Ramos (cell line): ENCODE data around the gene ZNF670.

Experiments
- in situ Hi-C: fragments of 300-500 bp; cut with MboI; formaldehyde crosslinking; loops from one replicate; pipeline ENCODE4 v1.14.3; 2022; ENCODE audit warnings: low sequenced_read_pairs; ENCODE audit not compliant: unreplicated experiment

The ZNF670 gene

GRCh38 chr1:247104965-247105364 is 26.4 kb upstream of the ZNF670 start:
- in situ Hi-C loops, result no loop called here

GRCh38 chr1:247103859-247104591 is 25.4 kb upstream of the ZNF670 start, which contains the start of gene ZNF669:
Gene ZNF669 (minus strand): TSS chr1:247104356. CDS start chr1:247104199, 157 bp downstream.
- in situ Hi-C loops, result no loop called here

DNA sequence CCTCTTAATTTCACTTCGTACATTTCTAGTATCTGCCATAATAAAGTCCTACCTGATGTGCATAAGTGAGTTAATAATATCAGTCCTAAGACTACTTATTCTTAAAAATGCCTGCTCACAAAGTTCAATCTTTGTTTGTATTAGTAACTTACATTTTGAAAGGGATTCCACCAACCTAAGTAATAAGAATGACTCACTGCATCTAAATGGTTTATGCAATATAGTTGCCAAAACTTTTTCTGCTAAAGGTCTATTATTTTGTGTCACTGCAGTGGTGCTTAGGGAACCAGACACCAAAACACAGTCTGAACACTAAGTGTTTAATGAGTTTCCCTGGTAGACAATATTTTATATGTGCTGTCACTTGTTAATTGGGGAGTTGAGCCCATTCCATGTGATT is 23.8 kb upstream of the ZNF670 start:
- in situ Hi-C loops, result no loop called here

DNA sequence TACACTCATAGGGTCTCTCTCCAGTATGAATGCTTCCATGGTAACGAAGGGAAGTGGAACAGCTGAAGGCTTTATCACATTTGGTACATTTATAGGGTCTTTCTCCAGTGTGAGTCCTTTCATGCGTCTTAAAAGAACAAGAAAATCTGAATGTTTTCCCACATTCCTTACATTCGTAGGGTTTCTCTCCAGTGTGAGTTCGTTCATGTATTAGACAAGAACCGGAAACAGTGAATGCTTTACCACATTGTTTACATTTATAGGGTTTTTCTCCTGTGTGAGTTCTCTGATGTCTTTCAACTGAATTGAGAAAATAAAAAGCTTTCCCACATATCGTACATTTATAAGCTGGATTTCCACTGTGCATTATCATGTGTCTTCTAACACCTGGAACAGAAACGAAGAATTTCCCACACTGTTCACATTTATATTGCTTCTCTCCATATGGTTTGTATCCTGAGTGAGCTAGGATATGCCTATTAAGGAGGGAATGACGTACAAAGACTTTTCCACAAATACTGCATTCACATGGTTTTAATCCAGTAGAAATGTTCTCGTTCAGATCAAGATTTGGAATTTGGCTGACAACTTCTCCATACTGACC is 22.2 kb upstream of the ZNF670 start:
- in situ Hi-C loops, result no loop called here

- in situ Hi-C loops, result no loop called here
Observed at GRCh38 chr1:247096958-247097357, 18.3 kb upstream of the ZNF670 start.

DNA sequence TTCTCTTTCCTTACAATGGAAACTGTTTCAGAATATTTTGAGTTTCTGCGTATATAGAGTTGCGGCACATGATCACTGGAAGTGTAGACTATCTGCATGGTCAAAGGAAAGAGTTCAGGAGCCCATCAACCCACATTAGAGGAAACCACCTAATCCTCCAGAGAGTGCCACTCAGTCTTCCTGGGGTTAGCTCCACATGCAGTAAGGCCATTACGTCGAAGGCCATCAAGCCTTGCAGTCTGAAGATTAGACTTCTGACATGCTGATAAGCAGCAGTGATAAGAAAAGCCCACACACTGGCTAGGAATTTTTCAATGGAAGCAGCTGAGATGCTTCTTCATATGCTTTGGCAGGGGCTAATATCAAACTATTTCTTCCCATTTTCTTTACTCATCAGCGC is 17.9 kb upstream of the ZNF670 start:
- in situ Hi-C loops, result no loop called here

- in situ Hi-C loops, result no loop called here
Observed at GRCh38 chr1:247096112-247096511, 17.5 kb upstream of the ZNF670 start.

GRCh38 chr1:247090455-247090854 is 11.8 kb upstream of the ZNF670 start:
- in situ Hi-C loops, result no loop called here

GRCh38 chr1:247089616-247090375 is 11.2 kb upstream of the ZNF670 start:
- in situ Hi-C loops, result no loop called here

DNA sequence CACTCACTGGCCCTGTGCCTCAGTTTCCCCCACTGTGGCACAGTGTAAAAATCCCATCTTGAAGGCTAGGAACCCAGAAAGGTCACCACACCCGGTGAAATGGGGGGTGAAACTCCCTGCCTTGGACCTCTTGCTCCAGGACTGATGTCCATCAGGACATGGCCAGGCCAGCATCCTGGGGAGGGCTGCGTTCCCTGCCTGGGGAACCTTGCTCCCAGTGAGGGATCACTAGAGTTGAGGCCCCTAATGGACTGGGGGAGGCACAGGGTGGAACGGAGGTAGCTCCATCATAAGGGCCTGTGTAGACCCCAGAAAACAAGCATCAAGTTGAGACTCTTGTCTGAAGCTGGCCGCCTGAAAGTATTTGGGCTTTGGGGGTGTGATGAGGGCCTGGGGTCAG is 10.4 kb upstream of the ZNF670 start:
- in situ Hi-C loops, result no loop called here

DNA sequence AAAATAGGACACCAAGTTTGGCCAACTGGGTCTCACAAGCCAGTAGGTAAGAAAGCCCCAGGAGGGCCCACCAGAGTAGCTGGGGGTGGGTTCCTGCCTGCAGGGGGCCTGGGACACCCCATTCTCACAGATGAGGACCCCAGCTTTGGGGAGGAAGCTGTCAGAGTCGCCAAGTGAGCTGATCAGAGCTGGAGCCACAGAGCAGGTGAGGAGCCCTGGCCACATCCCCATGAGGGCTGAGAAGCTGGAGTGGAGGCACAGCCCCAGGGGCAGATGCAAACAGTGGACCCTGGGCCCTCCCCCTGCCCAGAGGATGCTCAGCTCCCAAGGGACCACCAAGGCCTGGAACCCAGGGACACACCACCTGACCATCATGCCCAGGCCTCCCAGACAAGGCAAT is 8.6 kb upstream of the ZNF670 start:
- in situ Hi-C loops, result no loop called here

DNA sequence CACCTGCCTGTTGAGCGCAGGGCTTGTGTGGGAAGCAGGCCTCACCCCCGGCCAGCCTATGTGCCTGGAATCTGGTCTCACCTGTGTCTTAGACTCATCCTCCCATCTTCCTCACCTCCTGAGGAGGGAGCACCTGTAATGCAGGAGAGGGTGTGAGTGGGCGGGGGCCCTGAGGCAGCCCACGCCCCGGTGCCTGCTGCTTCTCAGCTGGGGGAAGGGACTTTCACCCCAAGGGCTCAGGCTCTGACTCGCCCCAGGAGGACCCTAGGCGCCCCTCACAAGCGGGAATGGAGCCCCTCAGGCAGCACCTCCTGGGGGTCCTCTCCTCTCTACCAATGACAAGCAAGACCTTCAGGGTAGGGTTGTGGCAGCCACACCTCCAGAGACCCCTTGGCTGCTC is 6.7 kb upstream of the ZNF670 start:
- in situ Hi-C loops, result no loop called here

GRCh38 chr1:247084771-247085170 is 6.2 kb upstream of the ZNF670 start:
- in situ Hi-C loops, result no loop called here

GRCh38 chr1:247079141-247079874 is 697 bp upstream of the ZNF670 start:
- in situ Hi-C loops, result no loop called here

- in situ Hi-C loops, result no loop called here
Observed at GRCh38 chr1:247077876-247078257, 744 bp downstream of the ZNF670 start.

DNA sequence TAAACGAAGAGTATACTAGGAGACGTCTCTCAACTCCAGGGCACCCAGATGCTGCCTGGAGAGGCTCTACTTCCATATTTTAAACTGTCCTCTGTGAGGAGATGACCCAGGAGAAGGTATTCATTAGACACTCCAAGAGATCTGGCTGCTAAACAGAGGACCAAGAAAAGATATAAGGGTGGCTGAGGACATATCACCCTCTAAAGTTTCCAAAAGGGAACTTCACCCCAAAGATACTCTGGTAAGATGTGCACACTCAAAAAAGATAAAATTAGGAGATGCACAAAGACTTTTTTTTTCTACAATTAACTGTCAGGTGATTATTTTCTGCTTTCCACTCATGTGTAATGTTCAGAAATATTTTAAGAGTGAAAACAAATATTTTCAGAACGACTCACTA is 1.4 kb downstream of the ZNF670 start:
- in situ Hi-C loops, result no loop called here

DNA sequence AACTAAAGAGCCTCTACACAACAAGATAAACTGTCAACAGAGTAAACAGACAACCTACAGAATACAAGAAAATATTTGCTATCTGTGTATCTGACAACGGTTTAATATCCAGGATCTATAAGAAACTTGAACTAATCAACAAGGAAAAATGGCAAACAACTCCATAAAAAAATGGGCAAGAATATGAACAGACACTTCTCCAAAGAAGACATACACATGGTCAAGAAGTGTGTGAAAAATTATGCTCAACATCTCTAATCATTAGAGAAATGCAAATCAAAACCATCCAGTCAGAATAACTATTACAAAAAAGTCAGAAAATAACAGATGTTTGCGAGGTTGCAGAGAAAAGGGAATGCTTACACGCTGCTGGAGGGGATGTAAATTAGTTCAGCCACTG is 8.0 kb downstream of the ZNF670 start:
- in situ Hi-C loops, result no loop called here

DNA sequence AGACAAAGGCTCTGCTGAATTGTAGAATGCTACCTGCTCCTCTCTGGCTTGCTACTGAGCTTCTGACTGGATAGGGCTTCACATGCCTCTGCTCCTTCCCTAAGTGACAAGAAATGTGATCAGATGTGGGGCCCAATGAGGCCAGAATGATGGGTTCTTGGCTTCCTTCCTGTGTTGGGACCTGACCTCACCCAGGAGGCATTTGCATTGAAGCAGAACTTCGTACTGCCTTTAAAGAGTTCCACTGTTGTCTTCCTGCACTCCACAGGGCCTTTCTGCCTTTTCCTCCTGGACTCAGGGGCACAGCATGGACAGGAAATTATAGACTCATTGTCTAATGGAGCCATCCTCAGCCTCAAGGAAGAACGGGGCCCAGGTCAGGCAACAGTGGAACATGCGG is 14.3 kb downstream of the ZNF670 start:
- in situ Hi-C loops, result no loop called here

GRCh38 chr1:247060771-247061170 is 17.8 kb downstream of the ZNF670 start:
- in situ Hi-C loops, result no loop called here

GRCh38 chr1:247056071-247056470 is 22.5 kb downstream of the ZNF670 start:
- in situ Hi-C loops, result no loop called here

GRCh38 chr1:247054992-247055415 is 23.6 kb downstream of the ZNF670 start:
- in situ Hi-C loops, result no loop called here
